Gastroesophageal sphincter (tissue), 4 donors: Measurements from ENCODE around the gene KLF17. TPM values are rescaled to one million over a fixed set of nuclear protein-coding genes. Genes with fewer than 3 reads are reported as not detected.

ENCODE experiments used
- ATAC-seq: fragments of 150-250 bp; one replicate; pipeline ENCODE4 v1.9.1; 2016; ENCODE audit warnings: mild to moderate bottlenecking, moderate library complexity
- H3K27ac ChIP-seq, 4 donors: fragments of 200-600 bp; sonication (generic) in 3 of 4; 1 replicate in 3 of 4; 2 replicates in 1 of 4; pipeline ENCODE4 v1.5.1; 2016 to 2019
- H3K27me3 ChIP-seq: fragments of 200-600 bp; sonication (generic); one replicate; pipeline ENCODE4 v1.5.1; 2019
- H3K36me3 ChIP-seq, 2 donors: fragments of 200-600 bp; sonication (generic); one replicate each; pipeline ENCODE4 v1.5.1; 2019; ENCODE audit warnings: control low read depth in 1 of 2
- H3K4me1 ChIP-seq, 3 donors: fragments of 200-600 bp; sonication (generic); 1 replicate in 2 of 3; 2 replicates in 1 of 3; pipeline ENCODE4 v1.5.1; 2016 to 2019; ENCODE audit warnings: control low read depth in 2 of 3
- H3K4me3 ChIP-seq, 2 donors: fragments of 200-600 bp; sonication (generic); one replicate each; pipeline ENCODE4 v1.5.1; 2019; ENCODE audit warnings: mild to moderate bottlenecking in 1 of 2, moderate library complexity in 1 of 2
- H3K9me3 ChIP-seq, 3 donors: fragments of 200-600 bp; sonication (generic); one replicate each; pipeline ENCODE4 v1.5.1; 2017 to 2019; ENCODE audit warnings: control low read depth in 2 of 3
- EP300 ChIP-seq: sonication (generic); formaldehyde crosslinking; IDR thresholded peaks from one replicate; pipeline ENCODE4 v1.6.1; 2017; ENCODE audit warnings: antibody characterized with exemption, mild to moderate bottlenecking
- POLR2A ChIP-seq, 2 donors: fragments of 450-650 bp; IDR thresholded peaks; one replicate each; pipeline ENCODE4 v1.6.1; 2017; ENCODE audit warnings: antibody characterized with exemption in 2 of 2, mild to moderate bottlenecking in 2 of 2, moderate library complexity in 1 of 2
- POLR2AphosphoS5 ChIP-seq: sonication (generic); formaldehyde crosslinking; IDR thresholded peaks from one replicate; pipeline ENCODE4 v1.6.1; 2017; ENCODE audit warnings: antibody characterized with exemption
- WGBS, 2 donors: methylation state at CpG; one replicate each; pipeline ENCODE4 v1.1.5; 2018; ENCODE audit warnings: low coverage in 1 of 2; 5-methylcytosine and 5-hydroxymethylcytosine counted together
- total RNA-seq, 4 donors: library from RNA; depleted of rRNA; stranded (reverse); fragments of >200 nt; gene quantifications; one replicate each; pipeline ENCODE4 v1.1.0, GENCODE V29; 2016
- TF ChIP-seq, protein P1 (sequence below), 4 experiments: fragments of 200-600 bp in 2 of 4; fragments of 450-650 bp in 2 of 4; sonication (generic) in 1 of 4; IDR thresholded peaks; one replicate each; pipeline ENCODE4 v1.5.1; 2017 to 2019; ENCODE audit warnings: antibody characterized with exemption in 4 of 4, mild to moderate bottlenecking in 2 of 4, moderate library complexity in 2 of 4

The KLF17 gene
- total RNA-seq, 4 donors from 2014 or later = 0.13 to 1.3 (median 0.41) TPM

DNA sequence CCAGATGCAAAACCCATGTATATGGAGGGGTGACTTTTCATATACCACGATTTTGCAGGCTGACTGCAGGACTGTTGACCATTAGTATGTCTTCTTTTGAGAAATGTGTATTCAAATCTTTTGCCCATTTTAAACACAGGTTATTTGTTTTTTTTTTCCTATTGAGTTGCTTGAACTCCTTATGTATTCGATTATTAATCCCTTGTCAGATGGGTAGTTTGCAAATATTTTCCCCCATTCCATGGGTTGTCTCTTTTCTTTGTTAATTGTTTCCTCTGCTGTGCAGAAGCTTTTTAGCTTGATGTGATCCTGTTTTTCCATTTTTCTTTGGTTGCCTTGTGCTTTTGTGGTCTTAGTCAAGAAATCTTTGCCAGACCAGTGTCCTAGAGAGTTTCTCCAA is 24.6 kb upstream of the KLF17 start:
- Histone ChIP-seq H3K27ac (no peak overlapping the region), H3K27me3 (no peaks in the 10 kb centered on the region), H3K36me3 (no peaks in the 10 kb centered on the region), H3K4me1 (peaks cover 0 to 4% (median 0%) of the 10 kb centered on the region in 3 donors), H3K9me3 (peaks cover 0 to 18% (median 0%) of the 10 kb centered on the region in 3 donors), H3K4me3 (no peak overlapping the region)
- WGBS, 2 donors = 73 to 100% methylated on average over 2 of the region's 2 CpGs
- TF ChIP-seq POLR2AphosphoS5 = no peak
- no peak for TF ChIP-seq POLR2A (IDR thresholded peaks at IDR 0.05)
- TF ChIP-seq EP300 = no peak
- TF ChIP-seq, protein P1, sequence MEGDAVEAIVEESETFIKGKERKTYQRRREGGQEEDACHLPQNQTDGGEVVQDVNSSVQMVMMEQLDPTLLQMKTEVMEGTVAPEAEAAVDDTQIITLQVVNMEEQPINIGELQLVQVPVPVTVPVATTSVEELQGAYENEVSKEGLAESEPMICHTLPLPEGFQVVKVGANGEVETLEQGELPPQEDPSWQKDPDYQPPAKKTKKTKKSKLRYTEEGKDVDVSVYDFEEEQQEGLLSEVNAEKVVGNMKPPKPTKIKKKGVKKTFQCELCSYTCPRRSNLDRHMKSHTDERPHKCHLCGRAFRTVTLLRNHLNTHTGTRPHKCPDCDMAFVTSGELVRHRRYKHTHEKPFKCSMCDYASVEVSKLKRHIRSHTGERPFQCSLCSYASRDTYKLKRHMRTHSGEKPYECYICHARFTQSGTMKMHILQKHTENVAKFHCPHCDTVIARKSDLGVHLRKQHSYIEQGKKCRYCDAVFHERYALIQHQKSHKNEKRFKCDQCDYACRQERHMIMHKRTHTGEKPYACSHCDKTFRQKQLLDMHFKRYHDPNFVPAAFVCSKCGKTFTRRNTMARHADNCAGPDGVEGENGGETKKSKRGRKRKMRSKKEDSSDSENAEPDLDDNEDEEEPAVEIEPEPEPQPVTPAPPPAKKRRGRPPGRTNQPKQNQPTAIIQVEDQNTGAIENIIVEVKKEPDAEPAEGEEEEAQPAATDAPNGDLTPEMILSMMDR (IDR thresholded peaks at IDR 0.05) = no peak
- no peak for ATAC-seq

DNA sequence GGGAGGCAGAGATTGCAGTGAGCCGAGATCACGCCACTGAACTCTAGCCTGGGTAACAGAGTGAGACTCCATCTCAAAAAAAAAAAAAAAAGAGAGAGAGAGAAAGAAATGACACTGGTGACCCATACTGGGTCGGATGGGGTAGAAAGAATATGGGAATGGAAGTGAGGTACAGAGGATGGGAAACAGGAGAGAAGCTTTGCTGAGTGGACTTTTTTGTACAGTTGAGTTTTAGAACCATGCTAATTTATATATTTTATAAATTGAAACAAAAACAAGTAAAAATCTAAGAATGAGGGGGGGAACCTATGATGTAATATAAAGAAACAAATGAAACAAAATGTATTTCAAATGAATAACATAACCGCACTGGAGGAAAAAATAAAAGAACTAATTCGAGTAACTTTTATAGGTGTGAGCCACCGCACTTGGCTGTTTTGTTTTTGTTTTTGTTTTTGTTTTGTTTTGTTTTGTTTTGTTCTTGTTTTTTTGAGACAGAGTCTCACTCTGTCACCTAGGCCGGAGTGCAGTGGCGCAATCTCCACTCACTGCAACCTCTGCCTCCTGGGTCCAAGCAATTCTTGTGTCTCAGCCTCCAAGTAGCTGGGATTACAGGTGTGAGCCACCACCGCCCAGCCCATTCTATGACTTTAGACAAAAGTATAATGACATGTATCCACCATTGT is 18.3 kb upstream of the KLF17 start:
- ATAC-seq = no peak
- 85 to 88% methylated on average over 7 of the region's 9 CpGs for WGBS, 2 donors
- H3K27ac ChIP-seq = no peak overlapping the region
- TF ChIP-seq, protein P1 (IDR thresholded peaks at IDR 0.05) = no peak
- TF ChIP-seq POLR2A (IDR thresholded peaks at IDR 0.05) (no peak), EP300 (no peak), POLR2AphosphoS5 (no peak)
- peaks cover 9% of the 10 kb centered on the region for H3K27me3 ChIP-seq
- no peaks in the 10 kb centered on the region for H3K4me1 ChIP-seq
- no peak overlapping the region for H3K4me3 ChIP-seq
- H3K36me3 ChIP-seq = no peaks in the 10 kb centered on the region
- peaks cover 0 to 3% (median 0%) of the 10 kb centered on the region in 3 donors for H3K9me3 ChIP-seq

DNA sequence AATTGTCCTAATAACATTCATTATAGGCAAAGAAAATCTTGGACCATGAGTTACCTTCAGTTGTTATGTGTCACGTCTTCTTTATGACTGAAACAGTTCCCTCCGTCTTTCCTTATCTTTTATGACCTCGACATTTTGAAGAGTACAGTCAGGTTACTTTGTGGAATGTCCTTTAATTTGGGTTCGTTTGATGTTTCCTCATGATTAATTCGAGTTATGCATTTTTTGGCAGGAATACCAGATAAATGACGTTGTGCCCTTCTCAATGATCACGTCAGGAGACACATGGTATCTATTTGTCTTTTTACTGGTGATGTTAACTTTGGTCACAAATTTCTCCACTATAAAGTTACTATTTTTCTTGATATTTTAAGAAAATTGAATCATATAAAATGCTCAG is 17.3 kb upstream of the KLF17 start:
- H3K9me3 ChIP-seq = no peaks in the 10 kb centered on the region
- H3K27me3 ChIP-seq = peaks cover 9% of the 10 kb centered on the region
- H3K27ac ChIP-seq = no peak overlapping the region
- TF ChIP-seq POLR2AphosphoS5 = no peak
- no peak for ATAC-seq
- H3K4me1 ChIP-seq = no peaks in the 10 kb centered on the region
- H3K36me3 ChIP-seq = no peaks in the 10 kb centered on the region
- no peak overlapping the region for H3K4me3 ChIP-seq
- 67 to 77% methylated on average over 7 of the region's 7 CpGs for WGBS, 2 donors

DNA sequence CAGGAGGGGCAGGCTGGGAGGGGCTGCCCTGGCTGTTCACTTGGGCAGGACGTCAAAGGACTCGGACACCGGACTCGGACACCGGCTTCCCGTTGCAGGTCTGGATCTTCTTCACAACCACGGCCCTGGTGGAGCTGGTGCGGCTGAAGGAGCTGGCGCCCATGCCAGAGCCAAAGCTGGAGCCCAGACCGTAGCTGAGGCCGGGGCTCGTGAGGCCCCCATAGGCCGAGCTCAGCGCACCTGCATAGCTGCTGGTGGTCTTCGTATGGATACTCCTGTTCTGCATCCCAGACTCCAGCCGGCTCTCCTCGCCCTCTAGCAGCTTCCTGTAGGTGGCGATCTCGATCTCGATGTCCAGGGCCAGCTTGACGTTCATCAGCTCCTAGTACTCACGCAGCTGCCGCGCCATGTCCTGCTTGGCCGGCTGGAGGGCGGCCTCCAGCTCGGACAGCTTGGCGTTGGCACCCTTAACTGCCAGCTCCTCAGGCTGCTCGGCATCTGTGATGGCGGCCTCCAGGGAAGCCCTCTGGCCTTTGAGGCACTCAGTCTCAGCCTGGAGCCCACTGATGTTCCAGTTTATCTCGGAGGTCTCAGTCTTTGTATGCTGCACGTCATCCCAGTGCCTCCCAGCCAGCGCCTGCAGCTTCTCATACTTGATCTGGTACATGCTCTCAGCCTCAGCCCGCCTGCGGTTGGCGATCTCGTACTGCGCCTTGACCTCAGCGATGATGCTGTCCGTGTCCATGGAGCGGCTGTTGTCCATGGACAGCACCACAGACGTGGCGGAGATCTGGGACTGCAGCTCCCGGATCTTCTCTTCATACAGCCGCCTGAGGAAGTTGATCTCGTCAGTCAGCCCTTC is 15.1 kb upstream of the KLF17 start:
- whole genome bisulfite sequencing, 2 donors = 92% methylated on average over 8 to 13 of the region's 46 CpGs
- H3K27me3 ChIP-seq = peaks cover 14% of the 10 kb centered on the region

DNA sequence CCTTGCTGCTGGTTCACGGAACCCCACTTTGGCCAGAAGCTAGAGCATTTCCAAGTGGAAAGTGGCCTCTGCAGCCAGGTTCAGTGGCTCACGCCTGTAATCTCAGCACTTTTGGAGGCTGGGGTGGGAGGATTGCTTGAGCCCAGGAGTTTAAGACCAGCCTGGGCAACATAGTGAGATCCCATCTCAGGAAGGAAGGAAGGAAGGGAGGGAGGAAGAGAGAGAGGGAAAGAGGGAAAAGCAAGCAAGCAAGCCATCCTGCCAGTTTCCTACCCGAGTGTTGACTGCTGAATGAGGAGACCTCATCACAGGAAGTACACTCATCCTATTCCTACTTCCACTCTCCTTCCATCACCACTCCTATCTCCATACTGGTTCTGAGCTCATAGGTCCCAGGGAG is 12.8 kb upstream of the KLF17 start:
- WGBS, 2 donors = 58 to 86% methylated on average over 1 of the region's 3 CpGs

More for the DNA sequence above, 15.1 kb upstream of the KLF17 start:
- Histone ChIP-seq H3K4me1 (no peaks in the 10 kb centered on the region), H3K36me3 (no peaks in the 10 kb centered on the region), H3K27ac (no peak overlapping the region), H3K9me3 (no peaks in the 10 kb centered on the region), H3K4me3 (no peak overlapping the region)
- ATAC-seq = no peak
- no peak for TF ChIP-seq POLR2AphosphoS5
- TF ChIP-seq POLR2A (IDR thresholded peaks at IDR 0.05) = no peak
- TF ChIP-seq, protein P1 (IDR thresholded peaks at IDR 0.05) = no peak
- no peak for TF ChIP-seq EP300

More for the DNA sequence above, 12.8 kb upstream of the KLF17 start:
- TF ChIP-seq POLR2AphosphoS5 (no peak), EP300 (no peak), POLR2A (IDR thresholded peaks at IDR 0.05) (no peak)
- TF ChIP-seq, protein P1 (IDR thresholded peaks at IDR 0.05) = no peak
- ATAC-seq = no peak
- Histone ChIP-seq H3K4me3 (no peak overlapping the region), H3K27ac (no peak overlapping the region), H3K9me3 (no peaks in the 10 kb centered on the region), H3K27me3 (peaks cover 14% of the 10 kb centered on the region), H3K4me1 (no peaks in the 10 kb centered on the region), H3K36me3 (no peaks in the 10 kb centered on the region)
